Germinal center (tissue), 1 donor: Measurements from ENCODE around the gene MTCL3.

Source experiments
- DNase-seq: peaks from one replicate; pipeline ENCODE4 v3.0.0; 2012; ENCODE audit warnings: mixed read lengths, low spot score

Gene MTCL3

GRCh38 chr6:127515234-127515793 lies 3.8 kb downstream of the MTCL3 start:
- DNase-seq, result peak; percentile 16

- no peak for DNase-seq
Measured at GRCh38 chr6:127514773-127515227, 4.3 kb downstream of the MTCL3 start.

- no peak for DNase-seq
Measured at GRCh38 chr6:127514179-127514772, 4.9 kb downstream of the MTCL3 start.

GRCh38 chr6:127513425-127513824 lies 5.7 kb downstream of the MTCL3 start:
- no peak for DNase-seq

- DNase-seq, result no peak
Measured at GRCh38 chr6:127510876-127511275, 8.3 kb downstream of the MTCL3 start.

- DNase-seq, result no peak
Measured at GRCh38 chr6:127506894-127507293, 12.2 kb downstream of the MTCL3 start.

- DNase-seq, result no peak
Measured at GRCh38 chr6:127503022-127503421, 16.1 kb downstream of the MTCL3 start.

- no peak for DNase-seq
Measured at GRCh38 chr6:127497410-127497809, 21.7 kb downstream of the MTCL3 start.

GRCh38 chr6:127496471-127496870 lies 22.7 kb downstream of the MTCL3 start:
- DNase-seq, result no peak

GRCh38 chr6:127494240-127494767 lies 24.8 kb downstream of the MTCL3 start:
- no peak for DNase-seq

GRCh38 chr6:127489248-127489647 lies 29.9 kb downstream of the MTCL3 start:
- no peak for DNase-seq

- DNase-seq, result no peak
Measured at GRCh38 chr6:127486934-127487333, 32.2 kb downstream of the MTCL3 start.

- DNase-seq, result no peak
Measured at GRCh38 chr6:127484212-127484863, 34.8 kb downstream of the MTCL3 start.

- no peak for DNase-seq
Measured at GRCh38 chr6:127483399-127484055, 35.6 kb downstream of the MTCL3 start.

- DNase-seq, result no peak
Measured at GRCh38 chr6:127482325-127482724, 36.8 kb downstream of the MTCL3 start.

GRCh38 chr6:127481628-127482027 lies 37.5 kb downstream of the MTCL3 start:
- no peak for DNase-seq

- no peak for DNase-seq
Measured at GRCh38 chr6:127481111-127481510, 38.0 kb downstream of the MTCL3 start.

- DNase-seq, result no peak
Measured at GRCh38 chr6:127477658-127478057, 41.5 kb downstream of the MTCL3 start.

- no peak for DNase-seq
Measured at GRCh38 chr6:127475823-127476176, 43.3 kb downstream of the MTCL3 start.

GRCh38 chr6:127475135-127475822 lies 43.9 kb downstream of the MTCL3 start:
- no peak for DNase-seq

- DNase-seq, result no peak
Measured at GRCh38 chr6:127471379-127472255, 47.5 kb downstream of the MTCL3 start.
